Esophagus muscularis mucosa (tissue), 4 donors: ENCODE results near the gene RASGRF2. TPM values are rescaled to one million over a fixed set of nuclear protein-coding genes. Genes with fewer than 3 reads are reported as not detected.
A peak's percentile ranks its signal among the peaks of the same experiment; 100 is the strongest.

Source experiments
- DNase-seq: peaks from one replicate; pipeline ENCODE4 v3.0.0-alpha.2; 2017; ENCODE audit errors: extremely low spot score
- H3K27ac ChIP-seq, 4 donors: fragments of 200-600 bp; sonication (generic); replicated peaks in 1 of 4; 1 replicate in 3 of 4; 2 replicates in 1 of 4; pipeline ENCODE4 v1.5.1; 2016 to 2019; ENCODE audit warnings: mild to moderate bottlenecking in 1 of 4
- H3K27me3 ChIP-seq, 4 donors: fragments of 200-600 bp; sonication (generic); one replicate each; pipeline versions ENCODE4 v1.5.1 to v1.6.0; 2016 to 2019
- H3K36me3 ChIP-seq, 4 donors: fragments of 200-600 bp; sonication (generic); one replicate each; pipeline ENCODE4 v1.5.1; 2016 to 2019
- H3K4me1 ChIP-seq, 4 donors: fragments of 200-600 bp; sonication (generic); one replicate each; pipeline ENCODE4 v1.5.1; 2016 to 2019
- H3K4me3 ChIP-seq, 4 donors: fragments of 200-600 bp; sonication (generic); 1 replicate in 2 of 4; 2 replicates in 2 of 4; pipeline ENCODE4 v1.5.1; 2016 to 2019; ENCODE audit warnings: mild to moderate bottlenecking in 4 of 4, moderate library complexity in 1 of 4
- H3K9me3 ChIP-seq, 4 donors: fragments of 200-600 bp; sonication (generic); 1 replicate in 3 of 4; 2 replicates in 1 of 4; pipeline ENCODE4 v1.5.1; 2016 to 2019
- EP300 ChIP-seq: sonication (generic); formaldehyde crosslinking; IDR thresholded peaks from one replicate; pipeline ENCODE4 v1.6.1; 2017; ENCODE audit warnings: antibody characterized with exemption
- POLR2A ChIP-seq: fragments of 450-650 bp; IDR thresholded peaks from one replicate; pipeline ENCODE4 v1.6.1; 2017; ENCODE audit warnings: antibody characterized with exemption, moderate library complexity, mild to moderate bottlenecking, low read depth
- POLR2AphosphoS5 ChIP-seq, 2 donors: sonication (generic); formaldehyde crosslinking; IDR thresholded peaks; one replicate each; pipeline ENCODE4 v1.6.1; 2017; ENCODE audit warnings: antibody characterized with exemption in 2 of 2
- WGBS: methylation state at CpG from one replicate; pipeline ENCODE4 v1.1.5; 2018; 5-methylcytosine and 5-hydroxymethylcytosine counted together
- intact Hi-C: fragments of 100-400 bp; cut with DNase I; formaldehyde crosslinking; loops from one replicate; pipeline ENCODE4 v1.15.1; 2023
- total RNA-seq, 4 donors: library from RNA; depleted of rRNA; stranded (reverse); fragments of >200 nt; gene quantifications; one replicate each; pipeline versions ENCODE4 v1.1.0 to v1.2.1, GENCODE V29; 2016
- TF ChIP-seq, protein P1 (sequence below), 3 experiments: fragments of 200-600 bp in 2 of 3; fragments of 450-650 bp in 1 of 3; sonication (generic) in 2 of 3; IDR thresholded peaks; one replicate each; pipeline ENCODE4 v1.5.1; 2017 to 2019; ENCODE audit warnings: antibody characterized with exemption in 3 of 3, mild to moderate bottlenecking in 2 of 3, moderate library complexity in 1 of 3

Gene RASGRF2
- total RNA-seq, 4 donors from 2014 or later = 4.2 to 7.6 (median 5.9) TPM

- no peaks in the 10 kb centered on the region for H3K36me3 ChIP-seq
- TF ChIP-seq EP300 = no peak
- TF ChIP-seq POLR2A = no peak
- TF ChIP-seq, protein P1, sequence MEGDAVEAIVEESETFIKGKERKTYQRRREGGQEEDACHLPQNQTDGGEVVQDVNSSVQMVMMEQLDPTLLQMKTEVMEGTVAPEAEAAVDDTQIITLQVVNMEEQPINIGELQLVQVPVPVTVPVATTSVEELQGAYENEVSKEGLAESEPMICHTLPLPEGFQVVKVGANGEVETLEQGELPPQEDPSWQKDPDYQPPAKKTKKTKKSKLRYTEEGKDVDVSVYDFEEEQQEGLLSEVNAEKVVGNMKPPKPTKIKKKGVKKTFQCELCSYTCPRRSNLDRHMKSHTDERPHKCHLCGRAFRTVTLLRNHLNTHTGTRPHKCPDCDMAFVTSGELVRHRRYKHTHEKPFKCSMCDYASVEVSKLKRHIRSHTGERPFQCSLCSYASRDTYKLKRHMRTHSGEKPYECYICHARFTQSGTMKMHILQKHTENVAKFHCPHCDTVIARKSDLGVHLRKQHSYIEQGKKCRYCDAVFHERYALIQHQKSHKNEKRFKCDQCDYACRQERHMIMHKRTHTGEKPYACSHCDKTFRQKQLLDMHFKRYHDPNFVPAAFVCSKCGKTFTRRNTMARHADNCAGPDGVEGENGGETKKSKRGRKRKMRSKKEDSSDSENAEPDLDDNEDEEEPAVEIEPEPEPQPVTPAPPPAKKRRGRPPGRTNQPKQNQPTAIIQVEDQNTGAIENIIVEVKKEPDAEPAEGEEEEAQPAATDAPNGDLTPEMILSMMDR (IDR thresholded peaks at IDR 0.05) = no peak
- TF ChIP-seq POLR2AphosphoS5 (IDR thresholded peaks at IDR 0.05) = peak in 1 of 2 donors; percentile 5
- DNase-seq = no peak
- H3K4me1 ChIP-seq = no peaks in the 10 kb centered on the region
- no peak overlapping the region for H3K4me3 ChIP-seq
- 75% methylated on average over 4 of the region's 4 CpGs for WGBS
- H3K27me3 ChIP-seq = no peaks in the 10 kb centered on the region
- no peaks in the 10 kb centered on the region for H3K9me3 ChIP-seq
- intact Hi-C loops = no loop called here
- no peak overlapping the region for H3K27ac ChIP-seq
Measured at GRCh38 chr5:81171769-81172168, 211.6 kb downstream of the RASGRF2 start.

DNA sequence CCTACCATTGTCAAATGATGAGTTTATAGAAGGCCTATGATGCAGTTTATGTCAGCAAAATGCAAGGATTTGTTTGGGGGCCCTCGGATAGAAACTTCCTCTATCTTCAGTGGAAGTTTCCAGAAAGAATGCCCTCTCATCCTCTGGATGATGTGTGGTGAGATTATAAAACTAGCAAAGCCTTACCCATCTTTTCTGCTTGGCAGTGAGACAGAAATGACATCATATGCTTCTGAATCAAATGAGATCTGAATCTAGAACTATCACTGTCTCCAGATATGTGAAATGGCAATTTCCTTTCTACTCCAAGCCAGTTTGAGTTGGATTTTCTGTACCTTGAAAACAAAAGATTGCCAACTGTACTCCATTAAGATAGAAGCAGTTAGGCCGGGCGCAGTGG is 212.5 kb downstream of the RASGRF2 start:
- Histone ChIP-seq H3K27ac (no peak overlapping the region), H3K9me3 (no peaks in the 10 kb centered on the region), H3K36me3 (no peaks in the 10 kb centered on the region), H3K4me3 (no peak overlapping the region), H3K27me3 (no peaks in the 10 kb centered on the region), H3K4me1 (no peaks in the 10 kb centered on the region)
- intact Hi-C loops = no loop called here
- WGBS = 87% methylated on average over 3 of the region's 3 CpGs
- TF ChIP-seq POLR2A (no peak), POLR2AphosphoS5 (IDR thresholded peaks at IDR 0.05) (no peak), EP300 (no peak)
- TF ChIP-seq, protein P1 (IDR thresholded peaks at IDR 0.05) = no peak
- DNase-seq = no peak

- intact Hi-C loops = no loop called here
- H3K27me3 ChIP-seq = no peaks in the 10 kb centered on the region
- DNase-seq = no peak
- H3K36me3 ChIP-seq = peaks cover 0 to 3% (median 0%) of the 10 kb centered on the region in 4 donors
- 56% methylated on average over 3 of the region's 3 CpGs for WGBS
- no peaks in the 10 kb centered on the region for H3K9me3 ChIP-seq
- H3K27ac ChIP-seq = no peak overlapping the region
- no peak for TF ChIP-seq EP300
- TF ChIP-seq POLR2AphosphoS5 (IDR thresholded peaks at IDR 0.05) = no peak
- H3K4me3 ChIP-seq = no peak overlapping the region
- H3K4me1 ChIP-seq = no peaks in the 10 kb centered on the region
Measured at GRCh38 chr5:81177061-81177460, 216.9 kb downstream of the RASGRF2 start.

DNA sequence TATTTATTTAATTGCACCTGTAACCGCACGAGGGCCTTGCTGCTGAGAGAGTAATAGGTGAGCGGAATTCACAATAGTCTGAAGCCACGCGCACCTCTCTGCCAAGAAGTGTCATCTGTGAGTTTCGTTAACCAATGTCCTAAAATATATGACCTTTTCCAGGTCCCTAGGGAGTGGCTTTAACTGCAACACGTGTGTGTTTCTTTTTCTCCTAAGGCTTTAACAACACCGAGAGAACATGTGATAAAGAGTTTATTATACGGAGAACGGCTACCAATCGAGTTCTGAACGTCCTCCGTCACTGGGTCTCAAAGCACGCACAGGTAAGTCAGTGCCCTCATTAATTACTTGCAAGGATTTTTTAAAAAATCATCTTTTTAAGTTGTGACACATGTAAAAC is 219.8 kb downstream of the RASGRF2 start:
- TF ChIP-seq EP300 (no peak), POLR2AphosphoS5 (IDR thresholded peaks at IDR 0.05) (no peak), POLR2A (no peak)
- TF ChIP-seq, protein P1 (IDR thresholded peaks at IDR 0.05) = no peak

GRCh38 chr5:81180780-81181460 is 220.8 kb downstream of the RASGRF2 start:
- TF ChIP-seq POLR2A = no peak
- TF ChIP-seq POLR2AphosphoS5 (IDR thresholded peaks at IDR 0.05) = no peak
- TF ChIP-seq, protein P1 (IDR thresholded peaks at IDR 0.05) = no peak
- TF ChIP-seq EP300 = no peak
- Histone ChIP-seq H3K27ac (no peak overlapping the region), H3K4me1 (no peaks in the 10 kb centered on the region), H3K36me3 (peaks cover 0 to 3% (median 0%) of the 10 kb centered on the region in 4 donors), H3K9me3 (no peaks in the 10 kb centered on the region), H3K27me3 (no peaks in the 10 kb centered on the region), H3K4me3 (no peak overlapping the region)
- intact Hi-C loops = no loop called here
- DNase-seq = no peak
- WGBS = 65% methylated on average over 5 of the region's 5 CpGs

More for the DNA sequence above, 219.8 kb downstream of the RASGRF2 start:
- no peaks in the 10 kb centered on the region for H3K9me3 ChIP-seq
- no peak overlapping the region for H3K4me3 ChIP-seq
- peaks cover 0 to 3% (median 0%) of the 10 kb centered on the region in 4 donors for H3K36me3 ChIP-seq
- no peaks in the 10 kb centered on the region for H3K4me1 ChIP-seq
- no peak overlapping the region for H3K27ac ChIP-seq
- DNase-seq = no peak
- H3K27me3 ChIP-seq = no peaks in the 10 kb centered on the region
- intact Hi-C loops = no loop called here
- 82% methylated on average over 14 of the region's 14 CpGs for WGBS
